HepG2 (cell line): ENCODE results near the gene MGAT5. TPM values are rescaled to one million over a fixed set of nuclear protein-coding genes. Genes with fewer than 3 reads are reported as not detected.

Source experiments
- ATAC-seq: fragments of 200-7000 bp; cut with Tn5 transposase; 3 replicates; pipeline ENCODE4 v1.9.1; 2020; ENCODE audit warnings: mild to moderate bottlenecking, moderate library complexity
- BruUV-seq: library from RNA; stranded (reverse); fragments of 400-500 nt; replicated peaks from 2 replicates; lab custom pipeline; 2021; lab: Mats Ljungman, UMichigan
- CTCF ChIA-PET: fragments of 300-600 bp; formaldehyde crosslinking; extraction: SDS; loops from one replicate; lab custom pipeline; 2021; ENCODE audit warnings: low total read pairs, inconsistent platforms, low intra/inter-chr PET ratio; lab: Yijun Ruan, JAX
- POLR2A ChIA-PET: fragments of 350-600 bp; sonication (Branson Sonifier 250); formaldehyde crosslinking; loops from one replicate; lab custom pipeline; 2020; ENCODE audit warnings: antibody characterized with exemption, inconsistent platforms; lab: Yijun Ruan, JAX
- DNase-seq: peaks from one replicate; pipeline ENCODE4 v3.0.0-alpha.2; 2015; ENCODE audit warnings: low spot score
- FAIRE-seq: peaks from 3 replicates; lab custom pipeline; 2011; peaks lifted over from hg19 to GRCh38; lab: Jason Lieb, UNC
- H2AFZ ChIP-seq: one replicate; pipeline ENCODE4 v1.6.1; 2011; ENCODE audit warnings: low read length, inconsistent platforms
- H3K27ac ChIP-seq: fragments of 300-600 bp; 3 replicates; pipeline ENCODE4 v1.8.0; 2011; ENCODE audit warnings: mixed run types, mild to moderate bottlenecking, mixed read lengths, low read length, inconsistent platforms; ENCODE audit not compliant: insufficient read depth; ENCODE audit errors: extremely low read length
- H3K27me3 ChIP-seq, 2 experiments: fragments of 200-600 bp in 1 of 2; 2 replicates in 1 of 2; 3 replicates in 1 of 2; pipeline versions ENCODE4 v1.6.0 to v1.8.0; 2011; ENCODE audit warnings: low read length in 2 of 2, mild to moderate bottlenecking in 2 of 2, moderate library complexity in 2 of 2, inconsistent platforms in 1 of 2; ENCODE audit not compliant: insufficient read depth in 2 of 2, control insufficient read depth in 1 of 2
- H3K36me3 ChIP-seq, 2 experiments: fragments of 200-600 bp in 1 of 2; replicated peaks in 1 of 2; 2 replicates in 1 of 2; 3 replicates in 1 of 2; pipeline versions ENCODE4 v1.5.1 to v1.8.0; 2011; ENCODE audit warnings: low read length in 2 of 2, inconsistent platforms in 1 of 2; ENCODE audit not compliant: insufficient read depth in 2 of 2, control insufficient read depth in 1 of 2
- H3K4me1 ChIP-seq: 2 replicates; pipeline ENCODE4 v1.5.1; 2012; ENCODE audit warnings: low read length, inconsistent platforms; ENCODE audit not compliant: insufficient read depth
- H3K4me2 ChIP-seq: 2 replicates; pipeline ENCODE4 v1.6.0; 2011; ENCODE audit warnings: low read depth, low read length, inconsistent platforms
- H3K4me3 ChIP-seq, 3 experiments: fragments of 200-600 bp in 1 of 3; sonication (generic), shearing (Covaris generic) in 1 of 3; replicated peaks in 1 of 3; 2 replicates each; pipeline ENCODE4 v1.5.1; 2011 to 2016; ENCODE audit warnings: low read length in 3 of 3, inconsistent platforms in 2 of 3, low read depth in 2 of 3, mild to moderate bottlenecking in 2 of 3, control low read depth in 1 of 3, mixed read lengths in 1 of 3; ENCODE audit not compliant: insufficient read depth in 1 of 3
- H3K79me2 ChIP-seq: one replicate; pipeline ENCODE4 v1.6.1; 2011; ENCODE audit warnings: low read length, inconsistent platforms; ENCODE audit not compliant: insufficient read depth
- H3K9ac ChIP-seq: 2 replicates; pipeline ENCODE4 v1.6.0; 2011; ENCODE audit warnings: mild to moderate bottlenecking, low read depth, low read length, inconsistent platforms; ENCODE audit not compliant: insufficient read depth
- H3K9me3 ChIP-seq: 2 replicates; pipeline ENCODE4 v1.5.1; 2012; ENCODE audit warnings: mild to moderate bottlenecking, low read length
- H4K20me1 ChIP-seq: 2 replicates; pipeline ENCODE4 v1.6.0; 2011; ENCODE audit warnings: inconsistent platforms, mild to moderate bottlenecking, low read length, moderate library complexity; ENCODE audit not compliant: insufficient read depth
- AGO2 ChIP-seq: fragments of 200-400 bp; formaldehyde crosslinking; optimal IDR thresholded peaks from 2 replicates; pipeline ENCODE3; 2017; ENCODE audit warnings: mild to moderate bottlenecking, low read depth, low read length, moderate library complexity
- FIP1L1 ChIP-seq: fragments of 200-400 bp; formaldehyde crosslinking; IDR thresholded peaks from 2 replicates; pipeline ENCODE4 v1.6.1; 2018; ENCODE audit warnings: low read depth, mild to moderate bottlenecking, low read length, moderate library complexity, borderline replicate concordance; ENCODE audit not compliant: insufficient read depth
- HNRNPK ChIP-seq: fragments of 200-400 bp; formaldehyde crosslinking; IDR thresholded peaks from 2 replicates; pipeline ENCODE4 v1.6.1; 2018; ENCODE audit warnings: low read length, low read depth, moderate library complexity, mild to moderate bottlenecking; ENCODE audit not compliant: poor library complexity, severe bottlenecking
- HNRNPUL1 ChIP-seq: fragments of 200-400 bp; formaldehyde crosslinking; IDR thresholded peaks from 2 replicates; pipeline ENCODE4 v1.6.1; 2017; ENCODE audit warnings: low read depth, mild to moderate bottlenecking, low read length, moderate library complexity
- KLF11 ChIP-seq: IDR thresholded peaks from 2 replicates; pipeline ENCODE4 v1.6.1; 2016; ENCODE audit warnings: missing compliant biosample characterization
- NR3C1 ChIP-seq: sonication (generic); formaldehyde crosslinking; IDR thresholded peaks from 2 replicates; pipeline ENCODE4 v1.4.0; 2020; ENCODE audit warnings: missing genetic modification reagents
- PHF20 ChIP-seq: sonication (generic); formaldehyde crosslinking; IDR thresholded peaks from 2 replicates; pipeline ENCODE4 v1.5.0; 2020; ENCODE audit warnings: mild to moderate bottlenecking, missing genetic modification reagents
- PHF21A ChIP-seq: sonication (generic); formaldehyde crosslinking; IDR thresholded peaks from 2 replicates; pipeline ENCODE4 v1.5.0; 2020; ENCODE audit warnings: mild to moderate bottlenecking, missing genetic modification reagents
- TMF1 ChIP-seq: sonication (generic); formaldehyde crosslinking; IDR thresholded peaks from 2 replicates; pipeline ENCODE4 v1.8.1; 2022; ENCODE audit warnings: low read depth, missing genetic modification reagents
- ZFYVE20 ChIP-seq: sonication (generic); formaldehyde crosslinking; IDR thresholded peaks from 2 replicates; pipeline ENCODE4 v1.8.0; 2023; ENCODE audit warnings: low read depth, mild to moderate bottlenecking, moderate library complexity, missing genetic modification reagents, borderline replicate concordance
- ZMYM2 ChIP-seq: sonication (generic); formaldehyde crosslinking; IDR thresholded peaks from 2 replicates; pipeline ENCODE4 v1.8.0; 2022; ENCODE audit warnings: mild to moderate bottlenecking, missing genetic modification reagents
- ZNF230 ChIP-seq: sonication (generic); formaldehyde crosslinking; IDR thresholded peaks from 2 replicates; pipeline ENCODE4 v1.4.0; 2020; ENCODE audit warnings: mild to moderate bottlenecking, missing genetic modification reagents
- ZNF549 ChIP-seq: sonication (generic); formaldehyde crosslinking; IDR thresholded peaks from 2 replicates; pipeline ENCODE4 v1.5.0; 2020; ENCODE audit warnings: missing genetic modification reagents
- ZZZ3 ChIP-seq: sonication (generic); formaldehyde crosslinking; IDR thresholded peaks from 2 replicates; pipeline ENCODE4 v1.4.0; 2020; ENCODE audit warnings: missing genetic modification reagents, mild to moderate bottlenecking, borderline replicate concordance
- WGBS: methylation state at CpG from one replicate; pipeline ENCODE4 v1.1.6; 2017; ENCODE audit warnings: low lambda C conversion rate; 5-methylcytosine and 5-hydroxymethylcytosine counted together
- in situ Hi-C: cut with HindIII; loops from 2 replicates; pipeline ENCODE4 v1.10.0; 2017; ENCODE audit warnings: low pct_unique_long_range_greater_than_20kb; ENCODE audit not compliant: extremely low pct_ligation_motif_present
- intact Hi-C: fragments of 100-400 bp; cut with micrococcal nuclease; formaldehyde crosslinking; loops from one replicate; pipeline ENCODE4 v1.10.0; 2022; ENCODE audit not compliant: unreplicated experiment
- polyA plus RNA-seq, 8 experiments: library from polyadenylated mRNA; depleted of rRNA in 3 of 8; stranded (reverse) in 7 of 8; unstranded in 1 of 8; fragments of >200 nt; fragmentation: Illumina TruSeq in 4 of 8; extraction: Trizol in 4 of 8; gene quantifications; 2 replicates each; pipeline versions ENCODE4 v1.2.1 to v1.2.3, GENCODE V29; 2011 to 2016; ENCODE audit warnings: low read depth in 4 of 8, missing spikeins in 1 of 8, mixed read lengths in 1 of 8; ENCODE audit not compliant: insufficient read depth in 1 of 8
- total RNA-seq, 5 experiments: library from RNA; depleted of rRNA; stranded (reverse); fragments of >200 nt; fragmentation: Illumina TruSeq; extraction: Trizol; gene quantifications; 2 replicates each; pipeline ENCODE4 v1.2.3, GENCODE V29; 2016; ENCODE audit warnings: low read depth in 1 of 5
- TF ChIP-seq, protein P1 (sequence below): sonication (generic); formaldehyde crosslinking; IDR thresholded peaks from 2 replicates; pipeline ENCODE4 v1.9.0; 2021; ENCODE audit warnings: missing genetic modification reagents, borderline replicate concordance
- TF ChIP-seq, protein P2 (sequence below): IDR thresholded peaks from 2 replicates; pipeline ENCODE4 v1.6.1; 2016; ENCODE audit warnings: mild to moderate bottlenecking, missing biosample characterization, missing genetic modification reagents
- TF ChIP-seq, protein P3 (sequence below): sonication (generic); formaldehyde crosslinking; IDR thresholded peaks from 2 replicates; pipeline ENCODE4 v1.9.0; 2022; ENCODE audit warnings: missing genetic modification reagents, mild to moderate bottlenecking, borderline replicate concordance
- TF ChIP-seq, protein P4 (sequence below): sonication (generic); formaldehyde crosslinking; IDR thresholded peaks from 2 replicates; pipeline ENCODE4 v1.5.1; 2020; ENCODE audit warnings: mild to moderate bottlenecking, missing genetic modification reagents, borderline replicate concordance

Gene MGAT5
- total and polyA plus RNA-seq, 2 of the 13 experiments (the other 11 are each of a cell fraction or from before 2014, with no cell fraction given), result 33.1 to 60.2 TPM

DNA sequence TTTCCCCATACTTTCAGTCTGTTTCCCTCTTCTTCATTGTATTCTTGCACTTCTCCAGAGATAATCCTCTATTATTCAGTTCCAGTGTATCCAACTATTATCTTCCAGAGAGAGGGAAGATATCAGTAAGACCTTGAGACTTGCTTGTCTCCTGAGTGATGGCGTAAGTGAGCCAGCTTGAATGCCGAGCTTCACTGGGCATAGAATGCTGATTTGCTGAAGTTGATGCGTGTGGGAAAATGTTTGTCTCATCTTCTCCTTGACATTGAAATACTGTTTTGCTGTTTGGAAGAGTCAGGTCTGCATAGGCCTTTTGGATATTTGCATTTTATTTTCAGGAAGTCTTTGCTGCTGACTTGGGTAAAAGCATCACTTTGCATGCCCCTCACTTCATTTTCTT is 41.1 kb upstream of the MGAT5 start (continued):
- TF ChIP-seq, protein P1, sequence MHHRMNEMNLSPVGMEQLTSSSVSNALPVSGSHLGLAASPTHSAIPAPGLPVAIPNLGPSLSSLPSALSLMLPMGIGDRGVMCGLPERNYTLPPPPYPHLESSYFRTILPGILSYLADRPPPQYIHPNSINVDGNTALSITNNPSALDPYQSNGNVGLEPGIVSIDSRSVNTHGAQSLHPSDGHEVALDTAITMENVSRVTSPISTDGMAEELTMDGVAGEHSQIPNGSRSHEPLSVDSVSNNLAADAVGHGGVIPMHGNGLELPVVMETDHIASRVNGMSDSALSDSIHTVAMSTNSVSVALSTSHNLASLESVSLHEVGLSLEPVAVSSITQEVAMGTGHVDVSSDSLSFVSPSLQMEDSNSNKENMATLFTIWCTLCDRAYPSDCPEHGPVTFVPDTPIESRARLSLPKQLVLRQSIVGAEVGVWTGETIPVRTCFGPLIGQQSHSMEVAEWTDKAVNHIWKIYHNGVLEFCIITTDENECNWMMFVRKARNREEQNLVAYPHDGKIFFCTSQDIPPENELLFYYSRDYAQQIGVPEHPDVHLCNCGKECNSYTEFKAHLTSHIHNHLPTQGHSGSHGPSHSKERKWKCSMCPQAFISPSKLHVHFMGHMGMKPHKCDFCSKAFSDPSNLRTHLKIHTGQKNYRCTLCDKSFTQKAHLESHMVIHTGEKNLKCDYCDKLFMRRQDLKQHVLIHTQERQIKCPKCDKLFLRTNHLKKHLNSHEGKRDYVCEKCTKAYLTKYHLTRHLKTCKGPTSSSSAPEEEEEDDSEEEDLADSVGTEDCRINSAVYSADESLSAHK (CRISPR knock-in tag), result no peak
- no peak for TF ChIP-seq ZZZ3
- no peak for TF ChIP-seq AGO2
- no peak for TF ChIP-seq PHF20 (CRISPR knock-in tag)
- TF ChIP-seq ZNF230 (CRISPR knock-in tag), result no peak
- TF ChIP-seq TMF1, result no peak
- TF ChIP-seq NR3C1, result no peak
- TF ChIP-seq FIP1L1, result no peak
- TF ChIP-seq ZMYM2 (CRISPR knock-in tag), result no peak
- TF ChIP-seq PHF21A (CRISPR knock-in tag), result no peak
- no peak for TF ChIP-seq HNRNPUL1
- TF ChIP-seq, all 625 proteins: peak for 0

- no peak overlapping the region for H3K4me2 ChIP-seq
- peaks cover 0 to 1% of the 10 kb centered on the region in 2 experiments; a peak in 1 of 5 replicates for H3K36me3 ChIP-seq
- peaks cover 31% of the 10 kb centered on the region for H3K79me2 ChIP-seq
- no peak overlapping the region for H3K9ac ChIP-seq
- intact Hi-C loops, result loop anchor here (5.0 kb wide), 1 partner anchor 1741 kb away; no protein-coding TSS in a partner anchor
- BruUV-seq, result no TSS peak
- H3K4me1 ChIP-seq, result no peaks in the 10 kb centered on the region
- no peak overlapping the region for H3K27ac ChIP-seq
- no peak overlapping the region for H2AFZ ChIP-seq
- no peak for ATAC-seq
- no peaks in the 10 kb centered on the region for H4K20me1 ChIP-seq
- POLR2A ChIA-PET, result no interaction called here
- 97% methylated on average over 8 of the region's 8 CpGs for WGBS
- H3K4me3 ChIP-seq, result no peak overlapping the region
- in situ Hi-C loops, result loop anchor here (25.0 kb wide), 1 partner anchor 329 kb away; no protein-coding TSS in a partner anchor
- CTCF ChIA-PET, result no interaction called here
- no peaks in the 10 kb centered on the region for H3K27me3 ChIP-seq
- H3K9me3 ChIP-seq, result no peaks in the 10 kb centered on the region
- DNase-seq, result no peak
- no peak for FAIRE-seq
- TF ChIP-seq HNRNPK (no peak), KLF11 (CRISPR knock-in tag) (no peak), ZFYVE20 (CRISPR knock-in tag) (no peak), ZNF549 (CRISPR knock-in tag) (no peak)
- TF ChIP-seq, protein P2, sequence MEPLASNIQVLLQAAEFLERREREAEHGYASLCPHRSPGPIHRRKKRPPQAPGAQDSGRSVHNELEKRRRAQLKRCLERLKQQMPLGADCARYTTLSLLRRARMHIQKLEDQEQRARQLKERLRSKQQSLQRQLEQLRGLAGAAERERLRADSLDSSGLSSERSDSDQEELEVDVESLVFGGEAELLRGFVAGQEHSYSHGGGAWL (CRISPR knock-in tag), result no peak
- TF ChIP-seq, protein P3, sequence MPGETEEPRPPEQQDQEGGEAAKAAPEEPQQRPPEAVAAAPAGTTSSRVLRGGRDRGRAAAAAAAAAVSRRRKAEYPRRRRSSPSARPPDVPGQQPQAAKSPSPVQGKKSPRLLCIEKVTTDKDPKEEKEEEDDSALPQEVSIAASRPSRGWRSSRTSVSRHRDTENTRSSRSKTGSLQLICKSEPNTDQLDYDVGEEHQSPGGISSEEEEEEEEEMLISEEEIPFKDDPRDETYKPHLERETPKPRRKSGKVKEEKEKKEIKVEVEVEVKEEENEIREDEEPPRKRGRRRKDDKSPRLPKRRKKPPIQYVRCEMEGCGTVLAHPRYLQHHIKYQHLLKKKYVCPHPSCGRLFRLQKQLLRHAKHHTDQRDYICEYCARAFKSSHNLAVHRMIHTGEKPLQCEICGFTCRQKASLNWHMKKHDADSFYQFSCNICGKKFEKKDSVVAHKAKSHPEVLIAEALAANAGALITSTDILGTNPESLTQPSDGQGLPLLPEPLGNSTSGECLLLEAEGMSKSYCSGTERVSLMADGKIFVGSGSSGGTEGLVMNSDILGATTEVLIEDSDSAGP (CRISPR knock-in tag), result no peak
- TF ChIP-seq, protein P4, sequence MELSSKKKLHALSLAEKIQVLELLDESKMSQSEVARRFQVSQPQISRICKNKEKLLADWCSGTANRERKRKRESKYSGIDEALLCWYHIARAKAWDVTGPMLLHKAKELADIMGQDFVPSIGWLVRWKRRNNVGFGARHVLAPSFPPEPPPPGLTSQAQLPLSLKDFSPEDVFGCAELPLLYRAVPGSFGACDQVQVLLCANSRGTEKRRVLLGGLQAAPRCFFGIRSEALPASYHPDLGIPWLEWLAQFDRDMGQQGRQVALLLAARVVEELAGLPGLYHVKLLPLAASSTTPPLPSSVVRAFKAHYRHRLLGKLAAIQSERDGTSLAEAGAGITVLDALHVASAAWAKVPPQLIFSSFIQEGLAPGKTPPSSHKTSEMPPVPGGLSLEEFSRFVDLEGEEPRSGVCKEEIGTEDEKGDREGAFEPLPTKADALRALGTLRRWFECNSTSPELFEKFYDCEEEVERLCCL (CRISPR knock-in tag), result no peak
These were observed 37.6 kb upstream of the MGAT5 start for GRCh38 chr2:134216152-134216829.
